Measurements from ENCODE around the gene FARS2. TPM values are rescaled to one million over a fixed set of nuclear protein-coding genes. Genes with fewer than 3 reads are reported as not detected.

The FARS2 gene
- total and polyA plus RNA-seq, 7 donors = 8.1 to 21.0 (median 12.5) TPM

- Histone ChIP-seq H3K4me3 (no peak overlapping the region), H3K4me1 (peaks cover 0 to 6% (median 2%) of the 10 kb centered on the region in 4 donors), H3K9me3 (no peaks in the 10 kb centered on the region), H3K27me3 (no peaks in the 10 kb centered on the region), H3K27ac (no peak overlapping the region), H3K36me3 (no peaks in the 10 kb centered on the region)
- no peak for DNase-seq
- 84 to 94% methylated on average over 3 of the region's 3 CpGs for WGBS, 2 donors
- intact Hi-C loops (cut with DNase I) = no loop called here
- TF ChIP-seq EP300 (IDR thresholded peaks at IDR 0.05) (no peak), POLR2AphosphoS5 (IDR thresholded peaks at IDR 0.05) (no peak), POLR2A (IDR thresholded peaks at IDR 0.05) (no peak), CTCF (IDR thresholded peaks at IDR 0.05) (no peak)
Observed at GRCh38 chr6:5704708-5705107, 443.4 kb downstream of the FARS2 start.

GRCh38 chr6:5705252-5705651, 443.9 kb downstream of the FARS2 start:
- no peaks in the 10 kb centered on the region for H3K36me3 ChIP-seq
- WGBS, 2 donors = 93 to 98% methylated on average over 13 of the region's 13 CpGs

DNA sequence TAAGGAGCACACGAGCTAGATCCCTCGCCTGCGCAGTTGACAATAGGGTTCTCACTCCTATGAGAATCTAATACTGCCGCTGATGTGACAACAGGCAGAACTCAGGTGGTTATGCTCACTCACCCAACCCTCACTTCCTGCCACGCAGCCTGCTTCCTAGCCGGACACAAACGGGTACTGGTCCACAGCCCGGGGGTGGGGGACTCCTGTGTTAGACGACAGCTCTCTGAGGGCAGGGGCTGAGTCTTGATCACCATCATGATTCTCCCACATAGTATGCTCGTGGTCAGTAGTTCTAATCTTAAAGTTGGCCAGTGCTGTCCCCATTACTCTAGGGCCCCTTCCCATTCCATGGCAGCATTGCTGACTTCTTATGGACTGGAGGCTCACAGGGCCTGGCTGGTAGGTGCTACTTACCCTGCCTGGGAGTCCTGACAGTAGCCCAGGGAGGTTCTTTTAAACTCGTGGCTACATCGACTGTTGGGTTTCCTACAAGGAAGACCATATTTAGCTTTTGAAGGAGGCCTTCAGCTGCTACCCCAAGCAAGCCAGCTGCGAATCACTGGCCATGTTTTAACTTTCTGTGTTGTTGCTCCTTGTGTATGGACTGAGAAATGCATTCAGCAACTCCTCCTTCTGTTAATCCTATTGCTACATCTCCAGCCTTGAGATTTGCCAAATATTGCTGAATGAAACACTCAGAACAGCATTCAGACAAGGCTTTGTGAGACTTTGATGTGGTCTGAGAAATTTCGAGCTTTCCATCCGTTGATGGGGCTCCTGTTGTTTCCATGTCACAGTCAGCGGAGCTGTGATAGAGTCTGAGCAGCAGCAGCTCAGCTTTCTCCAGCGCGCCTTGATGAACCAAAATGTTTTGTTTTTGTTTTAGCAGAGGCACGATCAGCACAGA, 445.1 kb downstream of the FARS2 start:
- DNase-seq = no peak
- Histone ChIP-seq H3K36me3 (no peaks in the 10 kb centered on the region), H3K9me3 (no peaks in the 10 kb centered on the region), H3K4me3 (no peak overlapping the region), H3K27me3 (no peaks in the 10 kb centered on the region), H3K27ac (no peak overlapping the region), H3K4me1 (peaks cover 0 to 2% (median 0%) of the 10 kb centered on the region in 4 donors)
- 76 to 92% methylated on average over 19 of the region's 19 CpGs for WGBS, 2 donors
- no peak for TF ChIP-seq POLR2A (IDR thresholded peaks at IDR 0.05)
- no peak for TF ChIP-seq EP300 (IDR thresholded peaks at IDR 0.05)
- TF ChIP-seq POLR2AphosphoS5 (IDR thresholded peaks at IDR 0.05) = no peak
- no peak for TF ChIP-seq CTCF (IDR thresholded peaks at IDR 0.05)
- intact Hi-C loops (cut with DNase I) = no loop called here

More at GRCh38 chr6:5705252-5705651, 443.9 kb downstream of the FARS2 start:
- Histone ChIP-seq H3K9me3 (no peaks in the 10 kb centered on the region), H3K4me1 (peaks cover 0 to 6% (median 2%) of the 10 kb centered on the region in 4 donors), H3K27ac (no peak overlapping the region), H3K27me3 (no peaks in the 10 kb centered on the region), H3K4me3 (no peak overlapping the region)
- intact Hi-C loops (cut with DNase I) = no loop called here
- no peak for DNase-seq
- TF ChIP-seq CTCF (IDR thresholded peaks at IDR 0.05) (no peak), POLR2A (IDR thresholded peaks at IDR 0.05) (no peak), POLR2AphosphoS5 (IDR thresholded peaks at IDR 0.05) (no peak), EP300 (IDR thresholded peaks at IDR 0.05) (no peak)

DNA sequence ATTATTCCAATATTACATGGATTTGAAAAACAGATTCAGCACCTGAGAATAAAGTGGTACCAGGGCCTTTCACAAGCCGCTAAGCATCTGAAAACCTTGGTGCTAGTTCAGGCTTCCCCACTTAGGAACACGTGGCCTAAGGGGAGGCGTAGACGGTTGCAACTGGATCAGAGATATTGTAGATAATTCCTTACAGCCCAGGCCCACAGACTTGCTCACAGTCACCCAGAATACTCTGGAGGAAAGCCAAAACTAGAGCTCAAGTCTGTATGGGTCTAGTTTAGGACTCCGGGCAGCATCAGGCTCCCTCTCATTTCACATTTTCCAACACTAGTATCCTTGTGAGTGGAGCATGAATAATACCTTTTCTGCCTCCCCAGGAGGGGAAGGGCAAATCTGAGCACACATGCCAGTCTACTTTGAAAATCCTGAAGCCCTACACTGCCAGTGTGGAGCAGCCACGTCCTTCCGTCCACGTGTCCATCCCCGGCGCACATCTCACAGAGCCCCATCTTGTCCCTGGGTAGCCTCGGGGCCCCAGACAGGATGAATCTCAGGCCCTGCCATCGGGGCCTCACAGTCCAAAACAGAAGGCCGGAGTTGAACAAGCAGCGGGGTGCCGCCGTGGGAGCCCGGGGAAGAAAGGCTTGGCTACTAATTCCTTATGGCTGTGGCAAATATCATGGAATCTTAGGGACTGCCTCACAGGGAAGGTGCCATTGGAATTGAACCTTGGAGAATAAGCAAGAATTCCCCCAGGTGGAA, 446.1 kb downstream of the FARS2 start:
- H3K27me3 ChIP-seq = no peaks in the 10 kb centered on the region
- no peaks in the 10 kb centered on the region for H3K4me1 ChIP-seq
- WGBS, 2 donors = 97 to 98% methylated on average over 17 of the region's 17 CpGs
- intact Hi-C loops (cut with DNase I) = no loop called here
- H3K9me3 ChIP-seq = no peaks in the 10 kb centered on the region
- no peak overlapping the region for H3K27ac ChIP-seq
- no peak for TF ChIP-seq CTCF (IDR thresholded peaks at IDR 0.05)
- no peak for TF ChIP-seq EP300 (IDR thresholded peaks at IDR 0.05)
- TF ChIP-seq POLR2A (IDR thresholded peaks at IDR 0.05) = no peak
- TF ChIP-seq POLR2AphosphoS5 (IDR thresholded peaks at IDR 0.05) = no peak
- H3K4me3 ChIP-seq = no peak overlapping the region
- no peak for DNase-seq
- H3K36me3 ChIP-seq = no peaks in the 10 kb centered on the region
